Neural crest cell (in vitro differentiated cells): ENCODE data around the gene CPSF4. TPM values are rescaled to one million over a fixed set of nuclear protein-coding genes. Genes with fewer than 3 reads are reported as not detected.

Experiments used
- DNase-seq: peaks from one replicate; pipeline ENCODE4 v3.0.0; 2021; ENCODE audit warnings: low read depth, mixed read lengths, low spot score
- H3K27ac Mint-ChIP-seq: one replicate; pipeline ENCODE4 v1.8.0; 2021; ENCODE audit warnings: mild to moderate bottlenecking, mixed read lengths; ENCODE audit not compliant: unreplicated experiment
- H3K27me3 Mint-ChIP-seq: 2 replicates; pipeline ENCODE4 v1.8.0; 2021; ENCODE audit warnings: low read depth, mild to moderate bottlenecking, mixed read lengths
- H3K36me3 Mint-ChIP-seq: 2 replicates; pipeline ENCODE4 v1.8.0; 2021; ENCODE audit warnings: low read depth, mild to moderate bottlenecking, mixed read lengths
- H3K4me1 Mint-ChIP-seq: 2 replicates; pipeline ENCODE4 v1.8.0; 2021; ENCODE audit warnings: mixed read lengths
- H3K4me3 Mint-ChIP-seq: one replicate; pipeline ENCODE4 v1.8.0; 2021; ENCODE audit warnings: mild to moderate bottlenecking, mixed read lengths
- H3K9me3 Mint-ChIP-seq: 2 replicates; pipeline ENCODE4 v1.8.0; 2021; ENCODE audit warnings: mixed read lengths
- total RNA-seq: library from RNA; stranded (reverse); gene quantifications from 2 replicates; pipeline ENCODE4 v1.2.1, GENCODE V29; 2021
- TF ChIP-seq, protein P1 (sequence below): fragments of 200-600 bp; sonication (generic); conservative IDR thresholded peaks from 2 replicates; pipeline ENCODE4 v1.5.0; 2021; ENCODE audit warnings: antibody characterized with exemption, mild to moderate bottlenecking

Gene CPSF4
- total RNA-seq, 1 donor from 2014 or later: 117 TPM

DNA sequence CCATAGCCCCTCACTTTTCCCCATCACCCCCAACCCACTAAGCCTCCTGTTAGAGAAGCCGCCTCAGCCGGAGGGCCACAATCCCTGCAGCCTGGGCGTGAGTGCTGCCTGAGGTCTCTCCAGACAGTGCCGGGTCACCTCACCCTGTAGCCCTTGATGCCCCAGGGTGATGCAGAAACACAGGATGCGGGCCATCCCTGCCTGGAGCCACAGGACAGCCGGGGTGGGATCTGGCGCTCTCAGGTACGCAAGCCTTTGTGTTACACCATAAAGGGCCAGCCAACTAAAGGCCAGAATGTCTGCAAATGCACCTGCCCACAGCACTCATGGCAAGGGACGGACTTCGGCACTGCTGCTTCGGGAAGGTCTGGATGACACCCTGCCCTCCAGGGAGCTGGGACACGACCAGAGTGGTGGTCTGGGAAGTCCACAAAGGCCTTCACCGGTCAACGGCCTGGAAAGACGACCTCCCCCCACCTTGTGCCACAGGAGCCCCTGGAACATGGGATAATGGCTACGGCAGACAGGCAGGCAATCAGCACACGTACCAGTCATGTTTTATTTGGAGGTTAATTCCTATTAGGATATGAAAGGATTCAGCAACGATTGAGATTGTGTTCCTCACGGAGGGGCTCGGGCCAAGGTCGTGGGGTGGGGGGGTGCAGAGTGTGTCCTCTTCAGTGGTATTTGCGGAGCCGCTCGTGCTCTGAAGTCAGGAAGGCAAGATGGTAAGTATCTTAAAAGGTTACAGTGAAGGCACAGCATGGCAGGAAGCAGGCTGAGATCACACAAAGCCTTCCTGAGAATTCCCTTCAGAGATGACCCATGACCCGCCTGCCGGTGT lies 19.1 kb downstream of the CPSF4 start:
- peak overlapping the region; percentile 81 for H3K27ac Mint-ChIP-seq
- TF ChIP-seq, protein P1, sequence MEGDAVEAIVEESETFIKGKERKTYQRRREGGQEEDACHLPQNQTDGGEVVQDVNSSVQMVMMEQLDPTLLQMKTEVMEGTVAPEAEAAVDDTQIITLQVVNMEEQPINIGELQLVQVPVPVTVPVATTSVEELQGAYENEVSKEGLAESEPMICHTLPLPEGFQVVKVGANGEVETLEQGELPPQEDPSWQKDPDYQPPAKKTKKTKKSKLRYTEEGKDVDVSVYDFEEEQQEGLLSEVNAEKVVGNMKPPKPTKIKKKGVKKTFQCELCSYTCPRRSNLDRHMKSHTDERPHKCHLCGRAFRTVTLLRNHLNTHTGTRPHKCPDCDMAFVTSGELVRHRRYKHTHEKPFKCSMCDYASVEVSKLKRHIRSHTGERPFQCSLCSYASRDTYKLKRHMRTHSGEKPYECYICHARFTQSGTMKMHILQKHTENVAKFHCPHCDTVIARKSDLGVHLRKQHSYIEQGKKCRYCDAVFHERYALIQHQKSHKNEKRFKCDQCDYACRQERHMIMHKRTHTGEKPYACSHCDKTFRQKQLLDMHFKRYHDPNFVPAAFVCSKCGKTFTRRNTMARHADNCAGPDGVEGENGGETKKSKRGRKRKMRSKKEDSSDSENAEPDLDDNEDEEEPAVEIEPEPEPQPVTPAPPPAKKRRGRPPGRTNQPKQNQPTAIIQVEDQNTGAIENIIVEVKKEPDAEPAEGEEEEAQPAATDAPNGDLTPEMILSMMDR: no peak
- DNase-seq: no peak
- H3K36me3 Mint-ChIP-seq: peaks cover 36% of the 10 kb centered on the region
- H3K27me3 Mint-ChIP-seq: no peaks in the 10 kb centered on the region
- H3K4me1 Mint-ChIP-seq: peaks cover 8% of the 10 kb centered on the region
- H3K4me3 Mint-ChIP-seq: no peak overlapping the region
- no peaks in the 10 kb centered on the region for H3K9me3 Mint-ChIP-seq

DNA sequence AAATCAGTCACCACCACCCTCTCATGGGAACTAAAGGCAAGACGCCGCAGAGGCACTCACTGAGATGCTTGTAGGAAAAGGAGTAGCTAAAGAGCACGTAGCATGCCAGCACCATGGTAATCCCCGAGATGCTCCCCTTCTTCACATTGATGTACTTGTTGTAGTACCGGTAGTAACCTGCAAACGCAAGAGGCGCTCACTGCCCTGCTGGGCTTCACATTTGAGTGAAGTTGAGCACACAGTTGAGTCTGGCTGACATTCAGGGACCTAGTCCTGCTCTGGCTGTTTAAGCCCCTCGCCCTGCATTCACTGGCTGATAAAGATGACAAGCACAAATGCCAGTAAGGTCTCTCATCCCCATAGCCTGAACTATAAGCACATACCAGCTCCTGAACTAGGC lies 20.3 kb downstream of the CPSF4 start:
- TF ChIP-seq, protein P1: peak; percentile 55
- no peak overlapping the region for H3K27ac Mint-ChIP-seq
- DNase-seq: no peak
- H3K4me3 Mint-ChIP-seq: peak overlapping the region; percentile 73
- no peaks in the 10 kb centered on the region for H3K9me3 Mint-ChIP-seq
- H3K36me3 Mint-ChIP-seq: peaks cover 38% of the 10 kb centered on the region
- H3K27me3 Mint-ChIP-seq: no peaks in the 10 kb centered on the region
- peaks cover 13% of the 10 kb centered on the region for H3K4me1 Mint-ChIP-seq

DNA sequence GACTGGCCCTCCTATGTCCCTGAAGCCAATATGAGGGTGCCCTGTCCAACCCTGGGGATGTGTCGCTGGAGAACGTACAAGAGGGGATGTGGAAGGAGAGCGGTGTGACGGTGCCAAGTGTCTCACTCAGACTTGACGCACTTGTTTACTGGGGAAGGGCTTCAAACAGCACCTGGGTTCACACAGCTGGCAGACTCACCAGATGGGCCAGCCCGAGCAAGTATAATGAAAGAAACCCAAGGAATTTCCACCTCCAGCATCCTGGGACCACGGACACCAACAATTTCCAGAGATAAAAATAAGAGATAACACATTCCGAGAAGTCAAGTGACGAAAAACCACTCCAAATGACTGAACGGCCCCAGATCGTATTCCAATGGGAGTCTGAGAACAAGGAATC lies 21.9 kb downstream of the CPSF4 start:
- Mint-ChIP-seq H3K27me3 (no peaks in the 10 kb centered on the region), H3K36me3 (peaks cover 40% of the 10 kb centered on the region), H3K27ac (no peak overlapping the region), H3K4me1 (peaks cover 22% of the 10 kb centered on the region), H3K4me3 (peak overlapping the region; percentile 73), H3K9me3 (no peaks in the 10 kb centered on the region)
- TF ChIP-seq, protein P1: no peak
- no peak for DNase-seq

DNA sequence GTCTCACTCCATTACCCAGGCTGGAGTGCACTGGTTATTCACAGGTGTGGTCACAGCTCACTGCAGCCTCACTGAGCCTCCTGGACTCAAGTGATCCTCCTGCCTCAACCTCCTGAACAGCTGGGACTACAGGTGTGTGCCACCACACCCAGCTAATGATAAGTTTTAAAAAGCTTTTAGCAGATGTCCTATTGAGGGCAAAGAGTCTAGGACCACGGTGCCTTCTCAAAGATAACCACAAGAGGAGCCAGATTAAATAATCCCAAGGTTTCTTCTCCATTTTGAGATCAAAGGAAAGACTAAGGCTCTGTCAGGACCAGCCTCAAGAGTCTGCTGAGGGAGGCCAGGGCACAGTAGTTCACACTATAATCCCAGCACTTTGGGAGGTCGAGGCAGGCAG lies 22.5 kb downstream of the CPSF4 start:
- Mint-ChIP-seq H3K4me3 (peak overlapping the region; percentile 79), H3K36me3 (peaks cover 40% of the 10 kb centered on the region)
- no peak for DNase-seq

DNA sequence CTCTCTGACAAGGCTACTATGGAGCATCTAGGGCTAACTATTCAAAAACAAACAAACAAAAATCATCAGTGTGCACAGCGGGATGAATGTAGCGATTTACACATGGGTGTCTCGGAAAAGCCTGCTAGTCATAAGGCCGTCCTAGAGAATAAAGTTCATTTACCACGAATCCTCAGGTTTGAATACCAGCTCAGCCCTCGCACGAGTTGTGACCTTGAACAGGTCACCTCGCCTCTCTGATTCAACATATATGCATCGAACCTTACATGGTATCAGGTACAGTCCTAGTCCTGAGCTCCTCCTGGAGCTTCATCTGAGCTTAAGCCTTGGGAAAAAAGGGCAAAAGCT lies 26.7 kb downstream of the CPSF4 start:
- TF ChIP-seq, protein P1: no peak
- Mint-ChIP-seq H3K9me3 (no peaks in the 10 kb centered on the region), H3K36me3 (peaks cover 18% of the 10 kb centered on the region), H3K27me3 (peaks cover 14% of the 10 kb centered on the region), H3K4me1 (peaks cover 24% of the 10 kb centered on the region), H3K4me3 (peak overlapping the region; percentile 91), H3K27ac (peak overlapping the region; percentile 96)
- no peak for DNase-seq

More for the DNA sequence above, 22.5 kb downstream of the CPSF4 start:
- H3K27me3 Mint-ChIP-seq: peaks cover 3% of the 10 kb centered on the region
- H3K9me3 Mint-ChIP-seq: no peaks in the 10 kb centered on the region
- H3K27ac Mint-ChIP-seq: no peak overlapping the region
- H3K4me1 Mint-ChIP-seq: peaks cover 26% of the 10 kb centered on the region
- TF ChIP-seq, protein P1: peak; percentile 21
